SU-DHL-6 (cell line): Measurements from ENCODE around the gene PPP2R2B.

Experiments used
- H2AFZ ChIP-seq: fragments of 200-600 bp; sonication (generic); 2 replicates; pipeline ENCODE4 v1.6.1; 2014; ENCODE audit warnings: low read depth, mild to moderate bottlenecking, moderate library complexity, mixed read lengths, antibody characterized with exemption, low read length; ENCODE audit not compliant: severe bottlenecking
- H3F3A ChIP-seq: fragments of 200-600 bp; shearing (Covaris generic); 2 replicates; pipeline ENCODE4 v1.6.0; 2016; ENCODE audit warnings: antibody characterized with exemption, mild to moderate bottlenecking; ENCODE audit not compliant: insufficient read depth
- H3K27ac ChIP-seq: fragments of 200-600 bp; sonication (generic); 2 replicates; pipeline ENCODE4 v1.5.1; 2016; ENCODE audit warnings: low read depth, mild to moderate bottlenecking, low read length, moderate library complexity, mixed read lengths
- H3K27me3 ChIP-seq: fragments of 200-600 bp; sonication (generic), shearing (Covaris generic); 2 replicates; pipeline ENCODE4 v1.6.0; 2014; ENCODE audit warnings: mild to moderate bottlenecking, low read length
- H3K36me3 ChIP-seq: fragments of 200-600 bp; sonication (generic); 2 replicates; pipeline ENCODE4 v1.6.1; 2014; ENCODE audit warnings: mild to moderate bottlenecking, low read length, mixed read lengths
- H3K4me2 ChIP-seq: fragments of 300-600, 200-600 bp; shearing (Covaris generic), sonication (generic); 2 replicates; pipeline ENCODE4 v1.6.0; 2014; ENCODE audit warnings: low read length, low read depth, mild to moderate bottlenecking; ENCODE audit not compliant: poor library complexity, severe bottlenecking
- H3K4me3 ChIP-seq: fragments of 200-600 bp; sonication (generic); 2 replicates; pipeline ENCODE4 v1.5.1; 2014; ENCODE audit warnings: antibody characterized with exemption, low read length, mild to moderate bottlenecking, mixed read lengths; ENCODE audit not compliant: insufficient read depth, poor library complexity, severe bottlenecking
- H3K79me2 ChIP-seq: fragments of 200-600 bp; sonication (generic); 2 replicates; pipeline ENCODE4 v1.6.1; 2014; ENCODE audit warnings: mild to moderate bottlenecking, low read length, moderate library complexity; ENCODE audit not compliant: insufficient read depth
- H3K9ac ChIP-seq: fragments of 200-600 bp; sonication (generic); 2 replicates; pipeline ENCODE4 v1.7.0; 2014; ENCODE audit warnings: mild to moderate bottlenecking, low read length
- H3K9me2 ChIP-seq: fragments of 200-600 bp; sonication (generic); replicated peaks from 2 replicates; pipeline ENCODE4 v1.6.1; 2014; ENCODE audit warnings: low read length; ENCODE audit not compliant: insufficient read depth
- H3K9me3 ChIP-seq: fragments of 200-600 bp; sonication (generic); 2 replicates; pipeline ENCODE4 v1.6.1; 2014; ENCODE audit warnings: low read length, mixed read lengths; ENCODE audit not compliant: insufficient read depth
- H4K20me1 ChIP-seq: fragments of 200-600 bp; sonication (generic); 2 replicates; pipeline ENCODE4 v1.6.1; 2014; ENCODE audit warnings: low read depth, mild to moderate bottlenecking, antibody characterized with exemption, low read length, moderate library complexity, mixed read lengths
- EZH2phosphoT487 ChIP-seq: fragments of 200-600 bp; sonication (generic), shearing (Covaris generic); conservative IDR thresholded peaks from 2 replicates; pipeline ENCODE4 v1.6.1; 2018; ENCODE audit warnings: mild to moderate bottlenecking, antibody characterized with exemption, low read length, moderate library complexity, mixed read lengths
- TF ChIP-seq, protein P1 (sequence below): fragments of 200-600 bp; sonication (generic); IDR thresholded peaks from one replicate; pipeline ENCODE4 v1.5.1; 2017; ENCODE audit warnings: antibody characterized with exemption, mild to moderate bottlenecking, low read length, moderate library complexity; ENCODE audit not compliant: insufficient read depth, poor library complexity, severe bottlenecking

The PPP2R2B gene

DNA sequence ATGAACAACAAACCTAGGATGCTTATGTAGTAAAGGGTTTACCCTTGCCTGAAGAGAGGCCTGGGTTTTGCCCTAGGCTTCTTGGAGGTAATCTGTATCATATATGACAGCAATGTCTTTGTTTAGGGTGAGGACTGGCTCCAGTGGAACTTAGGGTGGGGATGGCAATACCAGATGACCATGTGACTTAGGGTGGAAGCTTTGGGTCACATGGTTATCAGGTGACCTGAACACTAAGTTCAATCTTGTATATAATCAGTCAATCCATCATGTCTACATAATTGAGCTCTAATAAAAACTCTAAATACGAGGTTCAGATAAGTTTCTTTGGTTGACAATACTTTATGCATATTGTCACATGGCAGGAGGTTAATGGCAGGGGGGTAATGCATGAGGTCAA lies 10.6 kb upstream of the PPP2R2B start:
- Histone ChIP-seq H3K79me2 (no peaks in the 10 kb centered on the region), H3K9me3 (no peaks in the 10 kb centered on the region), H3K27me3 (no peaks in the 10 kb centered on the region), H3K36me3 (no peaks in the 10 kb centered on the region), H3K4me3 (no peak overlapping the region), H3F3A (no peaks in the 10 kb centered on the region), H3K9ac (no peak overlapping the region), H2AFZ (no peak overlapping the region), H3K27ac (no peak overlapping the region), H4K20me1 (no peaks in the 10 kb centered on the region), H3K4me2 (no peak overlapping the region), H3K9me2 (no peaks in the 10 kb centered on the region)
- TF ChIP-seq, protein P1, sequence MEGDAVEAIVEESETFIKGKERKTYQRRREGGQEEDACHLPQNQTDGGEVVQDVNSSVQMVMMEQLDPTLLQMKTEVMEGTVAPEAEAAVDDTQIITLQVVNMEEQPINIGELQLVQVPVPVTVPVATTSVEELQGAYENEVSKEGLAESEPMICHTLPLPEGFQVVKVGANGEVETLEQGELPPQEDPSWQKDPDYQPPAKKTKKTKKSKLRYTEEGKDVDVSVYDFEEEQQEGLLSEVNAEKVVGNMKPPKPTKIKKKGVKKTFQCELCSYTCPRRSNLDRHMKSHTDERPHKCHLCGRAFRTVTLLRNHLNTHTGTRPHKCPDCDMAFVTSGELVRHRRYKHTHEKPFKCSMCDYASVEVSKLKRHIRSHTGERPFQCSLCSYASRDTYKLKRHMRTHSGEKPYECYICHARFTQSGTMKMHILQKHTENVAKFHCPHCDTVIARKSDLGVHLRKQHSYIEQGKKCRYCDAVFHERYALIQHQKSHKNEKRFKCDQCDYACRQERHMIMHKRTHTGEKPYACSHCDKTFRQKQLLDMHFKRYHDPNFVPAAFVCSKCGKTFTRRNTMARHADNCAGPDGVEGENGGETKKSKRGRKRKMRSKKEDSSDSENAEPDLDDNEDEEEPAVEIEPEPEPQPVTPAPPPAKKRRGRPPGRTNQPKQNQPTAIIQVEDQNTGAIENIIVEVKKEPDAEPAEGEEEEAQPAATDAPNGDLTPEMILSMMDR = no peak
- TF ChIP-seq EZH2phosphoT487 = no peak

DNA sequence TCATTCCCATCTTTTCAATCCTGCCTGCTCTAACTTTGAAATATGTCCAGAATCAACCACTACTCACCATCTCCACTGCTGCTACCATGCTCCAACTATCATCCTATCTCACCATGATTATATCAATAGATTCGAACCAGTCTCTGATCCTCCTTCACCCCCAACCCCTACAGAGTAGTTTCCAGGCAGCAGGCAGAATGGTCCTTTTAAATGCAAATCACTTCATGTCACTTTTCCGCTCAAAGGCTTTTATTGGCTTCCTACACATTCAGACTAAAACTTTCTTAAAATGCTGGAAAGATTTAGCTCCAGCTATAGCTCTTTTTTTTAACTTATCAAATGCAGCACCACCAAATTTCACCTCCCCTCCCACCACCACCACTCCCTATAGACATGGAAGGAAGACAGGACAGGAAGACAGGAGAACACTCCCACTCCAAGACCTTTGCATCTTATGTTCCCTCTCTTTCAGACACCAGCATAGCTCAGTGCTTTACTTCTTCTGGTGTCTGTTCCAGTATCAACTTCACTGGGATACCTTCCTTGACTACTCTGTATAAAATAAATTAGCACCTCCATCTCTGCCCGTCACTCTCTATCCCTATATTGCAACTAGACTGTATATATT lies 9.9 kb upstream of the PPP2R2B start:
- Histone ChIP-seq H3K4me2 (no peak overlapping the region), H2AFZ (no peak overlapping the region), H3K27me3 (no peaks in the 10 kb centered on the region), H3K36me3 (no peaks in the 10 kb centered on the region), H3K9ac (no peak overlapping the region), H3K79me2 (no peaks in the 10 kb centered on the region), H3K27ac (no peak overlapping the region), H3K9me3 (no peaks in the 10 kb centered on the region), H4K20me1 (no peaks in the 10 kb centered on the region), H3K9me2 (no peaks in the 10 kb centered on the region), H3K4me3 (no peak overlapping the region), H3F3A (no peaks in the 10 kb centered on the region)
- TF ChIP-seq, protein P1 = no peak
- TF ChIP-seq EZH2phosphoT487 = no peak

DNA sequence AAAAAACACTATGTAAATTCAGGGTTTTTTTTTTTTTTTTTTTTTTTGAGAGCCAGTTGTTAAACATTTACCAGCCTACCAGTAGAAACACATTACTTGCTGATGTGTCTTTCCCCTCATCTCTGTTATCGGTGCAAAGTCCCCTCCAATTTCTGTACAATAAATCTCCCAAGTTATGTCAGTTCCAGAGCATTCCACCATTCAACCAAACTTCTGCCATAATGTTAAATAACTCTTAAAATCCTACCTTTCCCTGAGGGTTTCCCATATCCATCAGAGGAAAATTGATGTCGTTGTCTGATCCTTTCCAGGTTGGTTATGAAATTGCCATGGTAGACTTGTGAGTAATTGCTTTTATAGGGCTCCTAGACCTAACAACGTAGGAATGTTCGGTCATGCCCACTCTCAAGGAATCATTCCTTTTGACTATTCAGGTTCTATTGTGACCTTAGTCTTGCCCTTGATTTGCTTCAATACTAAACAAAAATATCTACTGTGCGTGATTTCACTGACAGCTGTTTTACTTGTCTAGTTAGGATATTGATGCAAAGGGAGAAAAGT lies 5.6 kb upstream of the PPP2R2B start:
- TF ChIP-seq, protein P1 = no peak
- TF ChIP-seq EZH2phosphoT487 = no peak
- Histone ChIP-seq H3K9ac (no peak overlapping the region), H3K4me2 (no peak overlapping the region), H3K4me3 (no peak overlapping the region), H3K27ac (no peak overlapping the region), H4K20me1 (no peaks in the 10 kb centered on the region), H3K9me3 (no peaks in the 10 kb centered on the region), H3K36me3 (no peaks in the 10 kb centered on the region), H3K79me2 (no peaks in the 10 kb centered on the region), H3F3A (no peaks in the 10 kb centered on the region), H2AFZ (no peak overlapping the region), H3K27me3 (no peaks in the 10 kb centered on the region), H3K9me2 (no peaks in the 10 kb centered on the region)
